ENCODE measurements around the gene CYP4A22.

CYP4A22 gene

GRCh38 chr1:47182676-47183235 lies 45.5 kb downstream of the CYP4A22 start:
- no peak overlapping the region for H3K4me3 ChIP-seq (ENCODE audit: low read depth, low read length)
- in situ Hi-C loops (cut with HindIII; ENCODE audit: low sequenced_read_pairs), result no loop called here
- no peak for TF ChIP-seq CTCF (IDR thresholded peaks at IDR 0.05; ENCODE audit: low read depth, low read length, missing control alignments)
- no peak for DNase-seq (ENCODE audit: low read depth)

- no peak overlapping the region for H3K4me3 ChIP-seq (ENCODE audit: low read depth, low read length)
- DNase-seq (ENCODE audit: low read depth), result no peak
- TF ChIP-seq CTCF (IDR thresholded peaks at IDR 0.05; ENCODE audit: low read depth, low read length, missing control alignments), result no peak
- in situ Hi-C loops (cut with HindIII; ENCODE audit: low sequenced_read_pairs), result no loop called here
These were observed 46.3 kb downstream of the CYP4A22 start for GRCh38 chr1:47183308-47184089.

GRCh38 chr1:47184090-47184821 lies 47.0 kb downstream of the CYP4A22 start:
- in situ Hi-C loops (cut with HindIII; ENCODE audit: low sequenced_read_pairs), result no loop called here
- TF ChIP-seq CTCF (IDR thresholded peaks at IDR 0.05; ENCODE audit: low read depth, low read length, missing control alignments), result no peak
- H3K4me3 ChIP-seq (ENCODE audit: low read depth, low read length), result no peak overlapping the region
- DNase-seq (ENCODE audit: low read depth), result no peak

- no peak for DNase-seq (ENCODE audit: low read depth)
- in situ Hi-C loops (cut with HindIII; ENCODE audit: low sequenced_read_pairs), result no loop called here
- TF ChIP-seq CTCF (IDR thresholded peaks at IDR 0.05; ENCODE audit: low read depth, low read length, missing control alignments), result no peak
- H3K4me3 ChIP-seq (ENCODE audit: low read depth, low read length), result no peak overlapping the region
These were observed 47.8 kb downstream of the CYP4A22 start for GRCh38 chr1:47184822-47185677.

GRCh38 chr1:47186267-47187185 lies 49.3 kb downstream of the CYP4A22 start:
- H3K4me3 ChIP-seq (ENCODE audit: low read depth, low read length), result no peak overlapping the region
- TF ChIP-seq CTCF (IDR thresholded peaks at IDR 0.05; ENCODE audit: low read depth, low read length, missing control alignments), result no peak
- in situ Hi-C loops (cut with HindIII; ENCODE audit: low sequenced_read_pairs), result no loop called here
- DNase-seq (ENCODE audit: low read depth), result no peak

Data from astrocyte of the cerebellum (primary cell).